RWPE2 (cell line): ENCODE results near the gene GHRHR.
A peak's percentile ranks its signal among the peaks of the same experiment; 100 is the strongest.

Source experiments
- ATAC-seq: fragments of 200-7000 bp; cut with Tn5 transposase; 3 replicates; pipeline ENCODE4 v1.9.1; 2021; ENCODE audit warnings: low read depth
- DNase-seq: peaks from one replicate; pipeline ENCODE4 v3.0.0-alpha.2; 2020; ENCODE audit warnings: low spot score
- H3K27ac ChIP-seq: fragments of 450-650 bp; 2 replicates; pipeline ENCODE4 v1.5.1; 2017; ENCODE audit warnings: mild to moderate bottlenecking; ENCODE audit not compliant: poor library complexity, severe bottlenecking
- H3K27me3 ChIP-seq: fragments of 250-450 bp; sonication (Bioruptor Pico); 2 replicates; pipeline ENCODE4 v1.5.1; 2021; ENCODE audit warnings: mild to moderate bottlenecking, moderate library complexity; ENCODE audit not compliant: insufficient read depth, poor library complexity, severe bottlenecking
- H3K36me3 ChIP-seq: fragments of 250-450 bp; sonication (Bioruptor Pico); 2 replicates; pipeline ENCODE4 v1.5.1; 2020; ENCODE audit warnings: low read depth, mild to moderate bottlenecking, moderate library complexity
- H3K4me1 ChIP-seq: fragments of 250-450 bp; sonication (Bioruptor Pico); 2 replicates; pipeline ENCODE4 v1.5.1; 2021; ENCODE audit warnings: mild to moderate bottlenecking, moderate library complexity; ENCODE audit not compliant: insufficient read depth, poor library complexity, severe bottlenecking
- H3K4me3 ChIP-seq: fragments of 250-450 bp; sonication (Bioruptor Pico); 2 replicates; pipeline ENCODE4 v1.5.1; 2021; ENCODE audit warnings: mild to moderate bottlenecking, moderate library complexity; ENCODE audit not compliant: severe bottlenecking
- H3K9me3 ChIP-seq: fragments of 250-450 bp; sonication (Bioruptor Pico); 2 replicates; pipeline ENCODE4 v1.5.1; 2021; ENCODE audit warnings: mild to moderate bottlenecking, moderate library complexity; ENCODE audit not compliant: severe bottlenecking
- TF ChIP-seq, protein P1 (sequence below): fragments of 450-650 bp; IDR thresholded peaks from one replicate; pipeline ENCODE4 v1.5.1; 2017; ENCODE audit warnings: mild to moderate bottlenecking, moderate library complexity; ENCODE audit not compliant: poor library complexity, severe bottlenecking

Gene GHRHR

DNA sequence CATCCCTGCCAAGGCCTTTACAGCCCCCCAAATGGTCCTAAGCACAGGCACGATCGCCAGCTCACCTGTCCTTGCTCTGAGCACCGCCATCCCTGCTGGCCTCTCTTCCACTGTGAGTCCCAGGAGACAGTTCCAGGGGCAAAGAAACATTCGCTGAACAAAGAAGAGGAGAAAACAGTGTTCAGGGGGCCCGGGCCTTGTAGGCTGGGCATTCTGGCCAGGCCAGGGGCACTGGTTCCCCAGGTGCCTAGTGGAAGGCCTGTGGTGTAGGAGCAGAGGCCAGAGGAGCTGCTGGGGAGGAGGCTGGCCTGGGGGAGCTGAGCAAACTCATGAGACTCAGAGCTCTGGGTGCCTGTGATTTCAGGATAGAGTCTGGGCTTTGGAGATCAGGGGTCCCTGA, 29.5 kb upstream of the GHRHR start:
- H3K4me1 ChIP-seq = no peaks in the 10 kb centered on the region
- ATAC-seq = no peak
- TF ChIP-seq, protein P1, sequence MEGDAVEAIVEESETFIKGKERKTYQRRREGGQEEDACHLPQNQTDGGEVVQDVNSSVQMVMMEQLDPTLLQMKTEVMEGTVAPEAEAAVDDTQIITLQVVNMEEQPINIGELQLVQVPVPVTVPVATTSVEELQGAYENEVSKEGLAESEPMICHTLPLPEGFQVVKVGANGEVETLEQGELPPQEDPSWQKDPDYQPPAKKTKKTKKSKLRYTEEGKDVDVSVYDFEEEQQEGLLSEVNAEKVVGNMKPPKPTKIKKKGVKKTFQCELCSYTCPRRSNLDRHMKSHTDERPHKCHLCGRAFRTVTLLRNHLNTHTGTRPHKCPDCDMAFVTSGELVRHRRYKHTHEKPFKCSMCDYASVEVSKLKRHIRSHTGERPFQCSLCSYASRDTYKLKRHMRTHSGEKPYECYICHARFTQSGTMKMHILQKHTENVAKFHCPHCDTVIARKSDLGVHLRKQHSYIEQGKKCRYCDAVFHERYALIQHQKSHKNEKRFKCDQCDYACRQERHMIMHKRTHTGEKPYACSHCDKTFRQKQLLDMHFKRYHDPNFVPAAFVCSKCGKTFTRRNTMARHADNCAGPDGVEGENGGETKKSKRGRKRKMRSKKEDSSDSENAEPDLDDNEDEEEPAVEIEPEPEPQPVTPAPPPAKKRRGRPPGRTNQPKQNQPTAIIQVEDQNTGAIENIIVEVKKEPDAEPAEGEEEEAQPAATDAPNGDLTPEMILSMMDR = no peak

DNA sequence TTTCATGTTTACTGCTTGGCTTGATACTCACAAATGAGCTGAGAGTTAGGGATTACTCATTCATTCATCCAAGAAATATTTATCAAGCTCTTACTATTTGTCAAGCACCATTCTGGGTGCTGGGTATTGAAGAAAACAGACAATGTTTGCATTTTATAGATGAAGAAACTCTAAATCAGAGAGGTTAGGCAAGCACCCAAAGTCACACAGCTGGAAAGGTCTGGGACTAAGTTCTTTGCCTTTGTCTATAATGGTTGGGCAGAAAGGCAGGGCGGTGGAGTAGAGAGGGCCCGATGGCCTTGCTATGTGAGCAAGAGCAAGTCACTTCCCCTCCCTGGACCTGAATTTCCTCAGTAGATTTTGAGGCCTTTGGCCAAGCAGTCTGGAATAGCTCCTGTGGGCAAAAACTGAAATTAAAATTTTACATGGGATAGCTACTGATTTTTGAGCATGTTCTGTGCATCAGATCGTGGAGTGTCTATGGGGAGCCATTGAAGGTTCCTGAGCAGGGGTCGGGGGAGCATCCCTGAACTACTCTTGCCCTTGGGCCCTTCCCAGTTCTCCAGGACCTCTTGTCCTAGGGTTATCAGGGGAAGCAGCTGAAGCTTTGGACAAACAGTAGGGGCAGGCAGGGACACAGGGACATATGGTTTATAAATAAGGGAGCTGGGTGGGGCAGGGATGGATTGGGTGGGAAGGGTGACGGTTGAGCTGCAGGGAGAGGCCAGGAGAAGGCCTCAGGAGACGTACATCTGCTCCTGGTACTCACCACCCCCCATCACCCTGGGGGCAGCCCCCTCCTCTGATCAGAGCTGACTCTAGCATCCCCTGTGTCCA, 28.8 kb upstream of the GHRHR start:
- H3K4me3 ChIP-seq = no peak overlapping the region
- TF ChIP-seq, protein P1 = no peak
- H3K9me3 ChIP-seq = no peaks in the 10 kb centered on the region
- DNase-seq (no peak), ATAC-seq (no peak)
- peaks cover 6% of the 10 kb centered on the region for H3K27me3 ChIP-seq
- no peaks in the 10 kb centered on the region for H3K4me1 ChIP-seq
- H3K27ac ChIP-seq = no peak overlapping the region
- no peaks in the 10 kb centered on the region for H3K36me3 ChIP-seq

More for the DNA sequence above, 29.5 kb upstream of the GHRHR start:
- Histone ChIP-seq H3K4me3 (no peak overlapping the region), H3K9me3 (no peaks in the 10 kb centered on the region), H3K27ac (no peak overlapping the region), H3K36me3 (no peaks in the 10 kb centered on the region), H3K27me3 (no peaks in the 10 kb centered on the region)
- DNase-seq = peak; percentile 30

DNA sequence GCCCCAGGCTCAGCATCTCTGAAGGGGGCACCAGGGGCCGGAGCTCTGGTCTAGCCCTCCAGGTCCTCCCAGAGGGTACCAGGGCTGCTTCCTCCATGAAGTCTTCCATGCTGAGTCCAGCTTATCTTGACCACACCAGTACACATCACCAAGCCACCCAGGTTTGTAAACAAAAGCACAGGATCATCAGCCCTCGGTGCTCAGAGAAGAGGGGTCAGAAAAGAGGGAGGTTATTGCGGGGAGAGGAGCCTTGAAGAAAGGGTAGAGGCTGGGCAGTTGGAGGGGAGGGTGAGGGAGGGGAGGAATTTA, 28.2 kb upstream of the GHRHR start:
- Histone ChIP-seq H3K4me3 (no peak overlapping the region), H3K27ac (no peak overlapping the region), H3K27me3 (peaks cover 9% of the 10 kb centered on the region), H3K4me1 (no peaks in the 10 kb centered on the region), H3K36me3 (no peaks in the 10 kb centered on the region), H3K9me3 (no peaks in the 10 kb centered on the region)
- TF ChIP-seq, protein P1 = no peak
- ATAC-seq (no peak), DNase-seq (peak; percentile 34)

DNA sequence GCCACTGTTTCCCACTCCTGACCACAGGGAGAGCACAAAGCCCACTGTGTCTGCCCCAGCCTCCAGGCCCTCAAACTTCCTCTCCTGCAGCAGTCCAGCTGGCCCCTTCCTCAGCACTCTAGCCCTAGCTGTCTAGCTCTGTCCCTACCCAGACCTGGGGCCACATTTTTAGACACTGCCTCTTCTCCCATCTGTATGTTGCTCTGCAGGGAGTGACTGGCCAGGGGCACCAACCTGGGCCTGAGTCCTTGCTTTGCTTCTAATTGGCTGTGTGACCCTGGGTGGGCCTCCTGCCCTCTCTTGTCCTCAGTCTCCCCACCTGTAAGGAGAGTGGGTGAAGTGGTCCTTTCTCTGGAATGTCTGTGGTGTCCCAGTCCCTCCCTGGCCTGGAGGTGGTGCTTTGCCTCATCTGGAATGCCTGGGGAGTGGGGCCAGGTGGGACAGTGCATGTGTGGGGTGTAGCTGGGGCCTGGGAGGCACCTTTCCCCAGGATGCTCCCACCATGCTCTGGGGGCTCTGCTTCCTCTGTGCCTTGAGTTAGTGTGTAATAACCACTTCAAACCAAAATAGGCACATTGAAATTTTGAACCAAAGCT, 27.0 kb upstream of the GHRHR start:
- Histone ChIP-seq H3K27me3 (peaks cover 17% of the 10 kb centered on the region), H3K9me3 (no peaks in the 10 kb centered on the region), H3K4me3 (no peak overlapping the region), H3K36me3 (no peaks in the 10 kb centered on the region), H3K27ac (no peak overlapping the region), H3K4me1 (no peaks in the 10 kb centered on the region)
- ATAC-seq (no peak), DNase-seq (no peak)
- TF ChIP-seq, protein P1 = no peak

DNA sequence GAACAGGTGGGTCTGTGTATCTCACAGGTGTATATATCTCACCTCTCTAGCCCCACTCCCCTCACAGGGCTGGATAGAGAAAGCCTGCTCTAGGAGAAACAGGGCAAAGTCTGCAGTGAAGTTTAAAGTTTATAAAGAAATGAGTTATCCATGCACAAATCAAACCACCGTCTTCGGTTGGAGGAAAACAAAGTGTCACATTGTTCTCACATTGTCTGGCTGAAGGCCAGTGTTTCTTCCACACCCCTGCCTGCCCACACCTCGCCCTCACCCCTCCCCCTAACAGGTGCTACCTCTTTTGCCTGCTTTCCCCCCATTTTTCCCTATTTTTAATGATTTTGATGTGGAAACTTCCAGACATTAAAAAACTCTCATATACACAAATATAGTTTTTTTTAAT, 26.3 kb upstream of the GHRHR start:
- H3K4me1 ChIP-seq = no peaks in the 10 kb centered on the region
- H3K27me3 ChIP-seq = peaks cover 23% of the 10 kb centered on the region
- ATAC-seq (no peak), DNase-seq (no peak)
- TF ChIP-seq, protein P1 = no peak
- no peak overlapping the region for H3K4me3 ChIP-seq
- H3K27ac ChIP-seq = no peak overlapping the region
- no peaks in the 10 kb centered on the region for H3K9me3 ChIP-seq
- H3K36me3 ChIP-seq = no peaks in the 10 kb centered on the region
